NCI-H345 treated with DMSO at 0.1 percent for 48 hours (cell line): ENCODE results near the gene METTL23.
A peak's percentile ranks its signal among the peaks of the same experiment; 100 is the strongest.
"Not testable (repeated sequence)": the region's sequence is repeated elsewhere in the genome, so short reads cannot be mapped to it uniquely, and the experiment has no call there.

Source experiments
- DNase-seq: peaks from one replicate; lab custom pipeline; 2025; ENCODE audit not compliant: unreplicated experiment; lab: John Stamatoyannopoulos, UW

Gene METTL23

DNA sequence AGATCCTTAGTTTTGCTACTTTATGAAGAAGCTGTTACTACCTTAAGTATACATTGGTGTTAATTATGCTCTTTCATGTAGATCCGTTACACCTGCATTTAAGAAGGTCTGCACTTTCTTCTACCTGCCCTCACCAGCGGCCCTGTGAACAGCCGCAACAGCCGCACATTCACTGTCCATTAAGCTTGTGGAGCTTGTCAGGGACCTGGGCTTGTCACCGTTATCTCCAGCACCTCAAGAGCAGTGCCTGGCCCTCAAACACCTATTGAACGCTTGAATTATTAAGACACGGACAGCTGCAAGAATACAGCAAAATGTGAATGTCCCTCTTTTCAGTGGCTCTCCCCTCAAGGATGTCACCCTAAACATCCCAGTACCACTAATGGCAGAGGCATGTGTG lies 12.9 kb upstream of the METTL23 start:
- DNase-seq, result no peak

GRCh38 chr17:76714336-76714735 lies 12.3 kb upstream of the METTL23 start:
- no peak for DNase-seq

GRCh38 chr17:76714822-76715495 lies 11.7 kb upstream of the METTL23 start:
- no peak for DNase-seq

GRCh38 chr17:76715496-76715830 lies 11.2 kb upstream of the METTL23 start:
- no peak for DNase-seq

GRCh38 chr17:76716146-76716838 lies 10.3 kb upstream of the METTL23 start:
- no peak for DNase-seq

DNA sequence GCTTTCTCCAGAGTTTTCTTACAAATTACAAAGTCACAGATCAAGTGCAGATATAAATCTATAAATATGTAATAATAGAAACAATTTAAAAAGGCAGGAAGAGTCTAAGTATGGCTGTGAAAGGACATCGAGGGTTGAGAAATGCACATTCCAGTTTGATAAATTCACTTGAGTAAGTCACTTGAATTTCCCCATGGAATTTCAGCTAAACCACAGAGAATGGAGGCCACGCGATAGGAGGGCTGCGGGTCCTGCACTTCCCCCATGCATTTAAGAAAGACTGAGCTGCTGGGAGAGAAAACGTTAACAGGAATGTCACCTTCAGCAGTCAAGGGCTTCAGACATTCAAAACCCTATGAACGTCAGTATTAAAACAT lies 9.8 kb upstream of the METTL23 start:
- no peak for DNase-seq

DNA sequence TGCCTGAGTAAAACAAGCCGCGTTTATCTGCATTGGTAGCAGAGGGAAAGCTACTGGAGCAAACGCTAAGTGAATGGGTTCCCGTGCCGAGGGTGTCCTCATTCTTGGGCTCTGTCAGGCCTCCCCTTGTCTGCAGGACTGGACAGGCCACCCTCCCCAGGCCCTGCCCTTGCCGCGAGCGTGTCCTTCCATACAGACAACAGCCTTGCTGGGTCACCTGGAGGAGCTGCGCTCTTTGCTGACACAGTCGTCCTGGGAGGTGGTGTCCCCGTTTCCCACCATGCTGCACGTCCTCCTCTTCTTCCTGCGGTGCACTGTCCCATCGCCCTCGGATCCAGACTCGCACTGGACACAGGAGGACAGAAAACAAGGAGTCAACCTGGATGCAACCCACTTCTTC lies 8.1 kb upstream of the METTL23 start:
- no peak for DNase-seq

- no peak for DNase-seq
Measured at GRCh38 chr17:76720211-76720610, 6.4 kb upstream of the METTL23 start.

GRCh38 chr17:76720941-76721340 lies 5.7 kb upstream of the METTL23 start:
- no peak for DNase-seq

- no peak for DNase-seq
Measured at GRCh38 chr17:76721463-76721862, 5.2 kb upstream of the METTL23 start.

DNA sequence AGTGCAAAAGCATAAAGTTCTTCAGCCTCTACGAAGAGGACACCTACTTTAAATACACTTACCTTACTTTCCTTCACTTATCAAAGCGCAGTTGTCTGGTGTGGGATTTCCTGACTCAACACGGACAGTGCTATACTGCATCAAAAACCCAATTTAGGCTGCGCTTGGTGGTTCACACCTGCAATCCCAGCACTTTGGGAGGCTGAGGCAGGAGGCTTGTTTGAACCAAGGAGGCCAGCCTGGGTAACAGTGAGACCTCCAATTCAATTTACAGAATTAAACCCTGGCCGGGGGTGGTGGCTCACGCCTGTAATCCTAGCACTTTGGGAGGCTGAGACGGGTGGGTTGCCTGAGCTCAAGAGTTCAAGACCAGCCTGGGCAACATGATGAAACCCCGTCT lies 4.4 kb upstream of the METTL23 start:
- no peak for DNase-seq

GRCh38 chr17:76722977-76723376 lies 3.7 kb upstream of the METTL23 start:
- DNase-seq, result not testable (repeated sequence)

DNA sequence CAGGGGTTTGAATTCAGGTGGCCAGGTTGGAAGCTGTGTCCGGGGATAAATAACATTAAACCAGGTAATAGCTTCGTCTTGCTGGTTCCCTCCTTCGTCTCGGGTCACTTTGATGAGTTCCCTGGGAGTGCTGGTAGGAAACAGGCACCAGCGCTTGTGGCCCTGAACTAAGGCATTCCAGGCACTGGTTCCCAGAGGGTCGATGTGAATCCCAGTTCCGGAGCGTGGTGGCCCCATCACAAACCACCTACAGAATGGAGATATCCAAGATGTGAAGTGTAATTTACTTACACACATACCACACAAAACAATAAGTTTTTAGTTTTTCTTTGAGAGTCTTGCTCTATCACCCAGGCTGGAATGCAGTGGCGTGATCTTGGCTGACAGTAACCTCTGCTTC lies 2.8 kb upstream of the METTL23 start:
- DNase-seq, result no peak

- DNase-seq, result no peak
Measured at GRCh38 chr17:76725580-76726230, 934 bp upstream of the METTL23 start.

DNA sequence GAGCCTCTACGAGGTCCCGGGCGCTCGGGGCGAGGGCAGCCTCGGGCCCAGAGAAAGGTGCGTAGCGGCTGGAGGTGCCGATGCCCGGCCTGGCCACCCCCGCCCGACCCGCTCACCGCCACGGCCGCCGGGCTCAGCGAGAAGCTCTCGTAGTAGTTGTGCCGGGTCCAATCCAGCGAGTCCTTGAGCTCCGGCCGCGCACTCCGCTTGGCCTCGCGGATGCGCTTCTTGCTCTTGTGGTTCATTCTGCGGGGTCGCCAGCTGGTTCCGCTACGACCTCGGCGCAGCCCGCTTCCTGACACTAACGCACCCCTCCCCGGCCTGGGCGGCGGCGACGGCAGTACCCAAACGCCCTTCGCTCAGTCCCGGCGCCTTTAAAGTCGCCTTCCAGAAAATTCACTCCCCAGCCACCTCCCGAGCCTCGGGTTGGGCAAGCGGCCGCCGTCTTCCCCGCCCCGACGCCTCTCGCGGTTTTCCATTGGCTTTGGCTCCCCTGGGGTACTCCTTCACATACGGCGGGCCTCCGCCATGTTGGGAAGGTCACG lies 336 bp upstream of the METTL23 start, which contains the start of gene JMJD6:
Gene JMJD6, minus strand, starts transcription at position 376 of the 545 bp plus-strand sequence. Its CDS starts 131 bp downstream, at position 245.
- DNase-seq, result peak; percentile 97

DNA sequence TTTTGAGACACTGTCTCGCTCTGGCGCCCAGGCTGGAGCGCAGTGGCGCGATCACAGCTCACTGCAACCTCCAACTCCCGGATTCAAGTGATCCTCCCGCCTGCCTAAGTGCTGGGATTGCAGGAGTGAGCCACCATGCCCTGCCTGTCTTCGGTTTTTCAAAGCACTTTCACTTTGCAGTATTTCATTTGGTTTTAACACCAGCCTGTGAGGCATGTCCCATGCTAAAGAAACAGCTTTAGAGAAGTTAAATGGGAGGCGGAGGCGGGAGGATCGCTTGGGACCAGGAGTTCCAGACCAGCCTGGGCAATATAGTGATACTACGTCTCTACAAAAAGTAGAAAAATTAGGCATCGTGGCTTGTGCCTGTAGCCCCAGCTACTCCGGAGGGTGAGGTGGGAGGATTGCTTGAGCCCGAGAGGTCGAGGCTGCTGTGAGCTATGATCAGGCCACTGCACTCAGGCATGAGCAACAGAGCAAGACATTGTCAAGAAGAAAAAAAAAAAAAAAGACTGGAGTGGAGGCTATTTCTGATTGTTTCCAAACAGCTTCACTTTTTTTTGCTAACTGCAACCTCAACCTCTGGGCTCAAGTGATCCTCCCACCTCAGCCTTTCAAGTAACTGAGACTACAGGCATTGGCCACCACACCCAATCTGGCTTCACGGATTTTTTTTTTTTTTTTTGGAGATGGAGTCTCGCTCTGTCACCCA lies 1.3 kb downstream of the METTL23 start:
- no peak for DNase-seq

DNA sequence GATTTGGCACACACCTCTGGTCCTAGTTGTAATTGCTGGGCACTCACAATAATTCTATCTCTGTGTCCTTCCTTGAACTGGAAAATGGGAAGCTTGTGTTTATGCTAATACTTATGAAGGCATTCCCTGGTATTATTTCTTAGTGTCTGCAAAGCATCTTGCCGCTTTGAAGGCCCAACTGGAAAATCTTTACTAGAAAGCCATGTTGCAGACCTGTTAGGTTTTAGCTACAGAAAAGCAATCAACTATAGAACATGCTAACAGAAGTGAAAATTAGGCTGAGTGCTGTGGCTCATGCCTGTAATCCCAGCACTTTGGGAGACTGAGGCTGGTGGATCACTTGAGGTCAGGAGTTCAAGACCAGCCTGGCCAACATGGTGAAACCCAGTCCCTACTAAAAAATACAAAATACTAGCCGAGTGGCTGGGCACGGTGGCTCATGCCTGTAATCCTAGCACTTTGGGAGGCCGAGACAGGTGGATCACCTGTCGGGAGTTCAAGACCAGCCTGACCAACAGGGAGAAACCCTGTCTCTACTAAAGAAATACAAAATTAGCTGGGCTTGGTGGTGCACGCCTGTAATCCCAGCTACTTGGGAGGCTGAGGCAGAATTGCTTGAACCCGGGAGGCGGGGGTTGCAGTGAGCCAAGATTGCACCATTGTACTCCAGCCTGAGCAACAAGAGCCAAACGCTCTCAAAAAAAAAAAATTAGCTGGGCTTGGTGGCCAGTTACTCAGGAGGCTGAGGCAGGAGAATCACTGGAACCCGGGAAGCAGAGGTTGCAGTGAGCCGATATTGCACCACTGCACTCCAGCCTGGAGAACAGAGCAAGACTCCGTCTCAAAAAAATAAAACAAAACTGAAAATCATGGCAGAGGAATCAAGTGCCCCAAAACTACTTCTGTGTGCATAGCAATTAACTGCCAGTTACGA lies 5.4 kb downstream of the METTL23 start:
- not testable (repeated sequence) for DNase-seq

- DNase-seq, result no peak
Measured at GRCh38 chr17:76732734-76733617, 6.3 kb downstream of the METTL23 start.

GRCh38 chr17:76733618-76733957 lies 6.9 kb downstream of the METTL23 start:
- DNase-seq, result no peak
